ENCODE results near the gene SIAE. TPM values are rescaled to one million over a fixed set of nuclear protein-coding genes. Genes with fewer than 3 reads are reported as not detected.
A peak's percentile ranks its signal among the peaks of the same experiment; 100 is the strongest.

SIAE gene
- total RNA-seq, 2 experiments from 2014 or later = 4.5 to 5.6 TPM

- intact Hi-C loops (cut with DNase I, micrococcal nuclease) = no loop called here
- TF ChIP-seq CTCF (IDR thresholded peaks at IDR 0.05) = no peak
- Mint-ChIP-seq H3K27me3 (peaks cover 46% of the 10 kb centered on the region), H3K4me3 (no peak overlapping the region), H3K9me3 (no peaks in the 10 kb centered on the region), H3K4me1 (ENCODE audit: low read depth) (no peaks in the 10 kb centered on the region), H3K36me3 (ENCODE audit: low read depth) (no peaks in the 10 kb centered on the region), H3K27ac (no peak overlapping the region)
- Histone ChIP-seq H3K4me1 (ENCODE audit: insufficient read depth, low read length) (no peaks in the 10 kb centered on the region), H3K4me3 (ENCODE audit: low read length) (no peak overlapping the region), H3K27me3 (ENCODE audit: control insufficient read depth in 1 of 2, insufficient read depth in 2 of 2, low read length in 2 of 2) (peaks cover 3 to 17% of the 10 kb centered on the region in 2 experiments), H3K27ac (ENCODE audit: low read depth in 1 of 2, low read length in 2 of 2) (no peak overlapping the region), H3K9me3 (ENCODE audit: control insufficient read depth in 1 of 2, insufficient read depth in 1 of 2, low read length in 2 of 2) (no peaks in the 10 kb centered on the region), H3K36me3 (ENCODE audit: insufficient read depth, low read length) (no peaks in the 10 kb centered on the region)
- DNase-seq (no peak), ATAC-seq (ENCODE audit: poor library complexity) (no peak)
- POLR2A ChIA-PET = no interaction called here
- CTCF ChIA-PET = no interaction called here
These were observed 80.9 kb downstream of the SIAE start for GRCh38 chr11:124592627-124593026.

GRCh38 chr11:124591430-124591829, 82.1 kb downstream of the SIAE start:
- ATAC-seq (ENCODE audit: poor library complexity) (no peak), DNase-seq (no peak)
- ChIA-PET CTCF (no interaction called here), POLR2A (no interaction called here)
- no peaks in the 10 kb centered on the region for H3K36me3 Mint-ChIP-seq (ENCODE audit: low read depth)
- no peak for TF ChIP-seq CTCF (IDR thresholded peaks at IDR 0.05)
- no peak overlapping the region for H3K27ac Mint-ChIP-seq
- H3K27ac ChIP-seq (ENCODE audit: low read depth in 1 of 2, low read length in 2 of 2) = no peak overlapping the region
- H3K4me3 ChIP-seq (ENCODE audit: low read length) = no peak overlapping the region
- H3K9me3 ChIP-seq (ENCODE audit: control insufficient read depth in 1 of 2, insufficient read depth in 1 of 2, low read length in 2 of 2) = no peaks in the 10 kb centered on the region
- no peaks in the 10 kb centered on the region for H3K4me1 ChIP-seq (ENCODE audit: insufficient read depth, low read length)
- H3K36me3 ChIP-seq (ENCODE audit: insufficient read depth, low read length) = no peaks in the 10 kb centered on the region
- intact Hi-C loops (cut with DNase I, micrococcal nuclease) = no loop called here
- H3K27me3 ChIP-seq (ENCODE audit: control insufficient read depth in 1 of 2, insufficient read depth in 2 of 2, low read length in 2 of 2) = peaks cover 5 to 12% of the 10 kb centered on the region in 2 experiments
- H3K9me3 Mint-ChIP-seq = no peaks in the 10 kb centered on the region
- H3K27me3 Mint-ChIP-seq = peaks cover 43% of the 10 kb centered on the region
- H3K4me3 Mint-ChIP-seq = no peak overlapping the region
- H3K4me1 Mint-ChIP-seq (ENCODE audit: low read depth) = no peaks in the 10 kb centered on the region

- POLR2A ChIA-PET = no interaction called here
These were observed 87.2 kb downstream of the SIAE start for GRCh38 chr11:124586238-124586860.

More at GRCh38 chr11:124586238-124586860, 87.2 kb downstream of the SIAE start:
- Mint-ChIP-seq H3K4me3 (no peak overlapping the region), H3K36me3 (ENCODE audit: low read depth) (no peaks in the 10 kb centered on the region), H3K27ac (no peak overlapping the region), H3K27me3 (peaks cover 37% of the 10 kb centered on the region), H3K9me3 (no peaks in the 10 kb centered on the region), H3K4me1 (ENCODE audit: low read depth) (no peaks in the 10 kb centered on the region)
- ATAC-seq (ENCODE audit: poor library complexity) (no peak), DNase-seq (peak in 13 of 14 experiments; percentile 5 to 59 (median 28))
- CTCF ChIA-PET = interaction anchor here (0.6 to 1.4 kb wide), 7 partner anchors 9 to 1046 kb away, joined by 3 to 6 read pairs (median 3); no protein-coding TSS in a partner anchor
- Histone ChIP-seq H3K9me3 (ENCODE audit: control insufficient read depth in 1 of 2, insufficient read depth in 1 of 2, low read length in 2 of 2) (no peaks in the 10 kb centered on the region), H3K4me3 (ENCODE audit: low read length) (no peak overlapping the region), H3K27ac (ENCODE audit: low read depth in 1 of 2, low read length in 2 of 2) (no peak overlapping the region), H3K27me3 (ENCODE audit: control insufficient read depth in 1 of 2, insufficient read depth in 2 of 2, low read length in 2 of 2) (peaks cover 0 to 3% of the 10 kb centered on the region in 2 experiments), H3K4me1 (ENCODE audit: insufficient read depth, low read length) (no peaks in the 10 kb centered on the region), H3K36me3 (ENCODE audit: insufficient read depth, low read length) (no peaks in the 10 kb centered on the region)
- intact Hi-C loops (cut with DNase I, micrococcal nuclease) = loop anchor here in 1 of 2 experiments (2.0 to 5.0 kb wide), 2 partner anchors 172 to 514 kb away; no protein-coding TSS in a partner anchor
- TF ChIP-seq CTCF (IDR thresholded peaks at IDR 0.05) = peak; percentile 73
